GM12872 (cell line): Measurements from ENCODE around the gene HK3.

Source experiments
- TF ChIP-seq, protein P1 (sequence below): IDR thresholded peaks from 3 replicates; pipeline ENCODE4 v1.5.1; 2011; ENCODE audit warnings: low read depth, mild to moderate bottlenecking, low read length, moderate library complexity; ENCODE audit not compliant: insufficient read depth

HK3 gene

DNA sequence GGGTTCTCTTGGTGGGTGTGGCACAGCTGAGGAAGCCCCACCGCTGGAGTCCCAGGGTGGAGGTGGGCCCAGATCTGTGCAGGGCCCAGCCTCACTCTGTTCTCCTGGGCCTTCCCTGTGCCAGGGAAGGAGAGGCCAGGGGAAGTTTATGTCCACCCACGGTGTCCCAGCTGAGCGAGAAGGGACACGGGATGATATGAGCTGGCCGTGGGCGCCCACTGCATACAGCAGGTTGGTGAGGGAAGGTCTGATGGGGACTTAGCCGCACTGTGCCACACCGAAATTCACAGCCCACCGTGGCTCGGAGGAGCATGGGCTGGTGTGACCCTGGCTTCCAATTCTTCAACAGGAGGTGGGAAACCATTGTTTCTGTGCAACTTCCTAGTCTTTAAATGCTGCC is 54.9 kb downstream of the HK3 start:
- TF ChIP-seq, protein P1, sequence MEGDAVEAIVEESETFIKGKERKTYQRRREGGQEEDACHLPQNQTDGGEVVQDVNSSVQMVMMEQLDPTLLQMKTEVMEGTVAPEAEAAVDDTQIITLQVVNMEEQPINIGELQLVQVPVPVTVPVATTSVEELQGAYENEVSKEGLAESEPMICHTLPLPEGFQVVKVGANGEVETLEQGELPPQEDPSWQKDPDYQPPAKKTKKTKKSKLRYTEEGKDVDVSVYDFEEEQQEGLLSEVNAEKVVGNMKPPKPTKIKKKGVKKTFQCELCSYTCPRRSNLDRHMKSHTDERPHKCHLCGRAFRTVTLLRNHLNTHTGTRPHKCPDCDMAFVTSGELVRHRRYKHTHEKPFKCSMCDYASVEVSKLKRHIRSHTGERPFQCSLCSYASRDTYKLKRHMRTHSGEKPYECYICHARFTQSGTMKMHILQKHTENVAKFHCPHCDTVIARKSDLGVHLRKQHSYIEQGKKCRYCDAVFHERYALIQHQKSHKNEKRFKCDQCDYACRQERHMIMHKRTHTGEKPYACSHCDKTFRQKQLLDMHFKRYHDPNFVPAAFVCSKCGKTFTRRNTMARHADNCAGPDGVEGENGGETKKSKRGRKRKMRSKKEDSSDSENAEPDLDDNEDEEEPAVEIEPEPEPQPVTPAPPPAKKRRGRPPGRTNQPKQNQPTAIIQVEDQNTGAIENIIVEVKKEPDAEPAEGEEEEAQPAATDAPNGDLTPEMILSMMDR: no peak

DNA sequence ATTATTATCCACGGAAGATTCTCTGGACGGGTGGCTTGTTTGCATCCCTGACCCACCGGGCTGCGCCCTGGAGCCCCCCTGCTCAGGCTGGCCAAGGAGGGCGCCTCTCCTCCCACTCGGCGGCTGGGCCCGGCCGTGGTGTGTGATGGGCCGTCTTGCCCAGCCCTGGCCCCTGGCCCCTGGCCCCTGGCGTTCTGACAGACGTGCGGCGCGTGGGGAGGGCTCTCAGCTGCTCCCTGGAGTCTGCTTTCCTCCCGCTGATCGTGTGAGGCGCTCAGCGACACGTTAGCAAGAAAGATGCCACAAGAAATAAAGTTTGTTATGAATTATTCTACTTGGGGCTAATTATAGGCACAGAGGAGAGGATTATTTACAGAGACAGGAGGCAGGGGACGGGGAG is 55.5 kb downstream of the HK3 start:
- TF ChIP-seq, protein P1: no peak

DNA sequence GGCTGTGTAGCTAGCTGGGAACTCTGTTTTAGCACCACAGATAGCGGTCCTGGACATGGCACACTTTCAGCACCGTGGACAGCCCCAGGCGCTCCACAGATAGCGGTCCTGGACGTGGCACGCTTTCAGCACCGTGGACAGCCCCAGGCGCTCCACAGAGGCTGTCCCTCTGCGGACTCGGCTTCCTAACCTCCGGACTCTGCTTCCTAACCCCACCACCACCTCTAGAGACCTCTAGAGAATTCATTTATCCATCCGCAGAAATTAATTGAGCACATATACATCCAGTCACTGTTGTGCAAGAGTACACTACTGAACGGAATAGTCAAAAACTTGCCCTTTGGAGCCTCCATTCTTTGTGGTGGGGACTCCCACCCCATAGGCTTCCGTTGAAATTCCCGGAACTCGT is 61.4 kb downstream of the HK3 start:
- TF ChIP-seq, protein P1: no peak

DNA sequence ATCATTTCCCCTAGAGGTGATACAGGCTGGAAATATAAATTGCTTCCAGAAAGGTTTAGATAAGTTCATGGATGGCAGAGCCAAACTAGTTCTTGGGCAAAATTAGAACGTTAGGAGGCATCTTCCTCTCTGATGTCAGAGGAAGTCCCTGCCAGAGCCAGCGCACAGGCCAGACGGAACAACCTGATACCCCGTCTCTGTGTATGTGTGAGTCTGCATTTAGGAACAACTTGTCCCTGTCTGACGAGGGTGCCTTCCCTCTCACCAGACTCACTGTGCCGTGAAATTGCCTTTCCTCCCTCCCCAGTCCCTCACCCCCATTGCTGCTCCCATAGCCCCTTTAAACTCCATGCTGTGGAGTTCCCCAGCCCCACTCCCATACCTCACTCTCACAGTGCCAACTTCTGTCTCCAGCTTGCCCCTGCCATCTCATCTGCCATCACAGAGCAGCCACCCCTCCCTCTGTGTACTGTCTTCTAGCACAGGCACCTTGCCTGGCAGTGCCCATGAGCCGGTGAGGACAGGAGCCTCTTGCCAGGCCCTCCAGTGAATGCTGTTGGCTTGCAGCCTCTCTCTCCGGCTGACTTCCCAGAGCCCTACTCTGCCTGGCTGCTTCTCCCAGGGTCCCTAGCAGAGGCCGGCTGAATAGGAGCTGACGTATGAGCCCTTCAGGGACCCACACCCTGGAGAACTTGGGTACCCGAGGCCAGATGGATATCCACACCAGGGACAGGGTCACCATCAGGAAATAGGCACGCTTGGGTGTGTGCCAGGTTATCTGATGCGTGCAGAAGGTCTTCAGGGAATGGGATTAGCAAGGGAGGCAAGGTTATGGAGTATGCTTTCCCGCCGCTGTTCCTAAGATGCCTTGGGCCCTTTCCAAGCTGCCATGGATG is 62.1 kb downstream of the HK3 start:
- TF ChIP-seq, protein P1: no peak

DNA sequence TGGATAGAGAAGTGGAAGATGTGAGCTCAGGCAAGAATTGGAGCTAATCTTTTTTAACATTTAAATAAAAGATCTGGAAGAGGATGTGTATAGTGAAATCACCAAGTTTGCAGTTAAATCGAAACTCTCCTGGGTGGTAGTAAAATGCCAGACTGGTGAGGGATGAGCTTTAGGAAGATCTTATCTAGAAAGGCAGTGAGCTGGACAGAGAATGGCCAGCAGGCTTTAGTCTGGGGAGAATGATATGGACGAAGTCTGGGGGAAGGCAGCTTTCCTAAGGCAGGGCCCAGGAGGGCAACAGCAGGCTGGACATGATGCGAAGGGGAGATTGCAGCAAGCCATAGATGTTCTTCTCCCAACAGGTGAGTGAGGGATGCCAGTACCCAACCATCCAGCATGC is 63.2 kb downstream of the HK3 start:
- TF ChIP-seq, protein P1: no peak

DNA sequence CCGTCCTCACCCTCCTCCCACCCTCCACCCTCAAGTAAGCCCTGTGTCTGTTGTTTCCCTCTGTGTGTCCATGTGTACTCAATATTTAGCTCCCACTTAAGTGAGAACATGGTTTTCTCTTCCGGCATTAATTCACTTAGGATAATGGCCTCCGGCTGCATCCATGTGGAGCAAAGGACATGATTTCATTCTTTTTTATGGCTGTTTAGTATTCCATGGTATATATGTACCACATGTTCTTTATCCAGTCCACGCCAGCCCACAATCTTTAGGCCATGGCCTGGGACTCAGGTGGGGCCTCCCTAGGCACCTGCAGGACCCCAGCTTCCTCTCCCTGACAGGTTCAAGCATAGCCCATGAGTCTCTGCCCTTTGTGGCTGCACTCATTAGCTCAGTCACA is 65.9 kb downstream of the HK3 start:
- TF ChIP-seq, protein P1: no peak

DNA sequence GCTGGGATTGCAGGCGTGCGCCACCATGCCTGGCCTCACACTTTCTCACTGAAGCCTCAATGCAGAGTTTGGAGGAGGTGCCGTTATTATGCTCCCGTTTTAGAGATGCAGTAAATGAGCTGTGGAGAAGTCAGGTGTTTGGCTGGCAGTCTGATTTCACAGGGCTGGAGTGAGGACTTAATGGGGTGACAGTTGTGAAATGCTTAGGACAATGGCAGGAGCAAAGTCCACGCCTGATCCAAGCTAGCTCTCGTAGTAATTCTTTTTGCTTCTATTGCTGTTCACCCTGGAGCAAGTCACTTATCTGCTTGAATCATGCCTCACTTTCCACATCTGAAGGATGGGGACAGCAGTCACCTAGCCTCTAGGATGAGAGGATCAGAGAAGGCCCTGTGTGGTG is 67.0 kb downstream of the HK3 start:
- TF ChIP-seq, protein P1: no peak
